Activated T-cell treated with anti-CD3 and anti-CD28 coated beads, Interleukin-2, amount 50 U/mL, for 4 hours (primary cell): ENCODE results near the gene CRY2. TPM values are rescaled to one million over a fixed set of nuclear protein-coding genes. Genes with fewer than 3 reads are reported as not detected.
A peak's percentile ranks its signal among the peaks of the same experiment; 100 is the strongest.
"Not testable (repeated sequence)": the region's sequence is repeated elsewhere in the genome, so short reads cannot be mapped to it uniquely, and the experiment has no call there.

Experiments used
- ATAC-seq, 2 donors: fragments of 200-7000 bp; cut with Tn5 transposase; one replicate each; pipeline ENCODE4 v1.10.0; 2021
- DNase-seq: peaks from one replicate; pipeline ENCODE4 v3.0.0-alpha.2; 2020
- H3K27me3 Mint-ChIP-seq: one replicate; pipeline ENCODE4 v1.8.0; 2021; ENCODE audit warnings: low read depth, mixed read lengths
- H3K36me3 Mint-ChIP-seq: one replicate; pipeline ENCODE4 v1.8.0; 2022; ENCODE audit warnings: mixed read lengths; ENCODE audit not compliant: insufficient read depth
- H3K4me1 Mint-ChIP-seq: one replicate; pipeline ENCODE4 v1.8.0; 2021; ENCODE audit warnings: low read depth, mixed read lengths
- H3K4me3 Mint-ChIP-seq: one replicate; pipeline ENCODE4 v1.8.0; 2021; ENCODE audit warnings: mild to moderate bottlenecking, moderate library complexity, mixed read lengths
- H3K9me3 Mint-ChIP-seq: one replicate; pipeline ENCODE4 v1.8.0; 2021; ENCODE audit warnings: mixed read lengths
- total RNA-seq, 3 donors: library from RNA; stranded (reverse); gene quantifications; one replicate each; pipeline ENCODE4 v1.2.1, GENCODE V29; 2021

CRY2 gene
- total RNA-seq, 3 donors from 2014 or later, result 19.7 to 21.9 (median 19.9) TPM

DNA sequence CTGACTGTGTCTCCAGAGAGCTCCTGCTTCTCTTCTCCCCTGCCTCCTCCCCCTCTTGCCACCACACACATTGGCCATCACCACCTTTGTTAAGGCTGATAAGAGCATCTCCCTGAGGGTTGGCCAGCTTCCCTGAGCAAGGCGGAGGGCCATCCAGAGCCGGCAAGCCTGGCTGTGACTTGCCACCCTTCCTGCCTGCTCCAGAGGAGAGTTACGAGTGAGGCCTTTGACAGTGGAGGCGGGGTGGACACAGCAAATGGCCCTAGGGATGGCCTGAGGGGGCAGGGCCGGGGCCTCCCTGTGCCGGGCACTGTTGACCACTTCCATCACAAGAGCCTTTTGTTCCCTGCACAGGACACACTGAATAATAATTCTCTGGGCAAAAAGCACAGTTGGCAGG is 54.4 kb downstream of the CRY2 start:
- peaks cover 23% of the 10 kb centered on the region for H3K27me3 Mint-ChIP-seq
- no peak for DNase-seq
- ATAC-seq, result no peak
- H3K4me1 Mint-ChIP-seq, result peaks cover 10% of the 10 kb centered on the region
- no peaks in the 10 kb centered on the region for H3K9me3 Mint-ChIP-seq
- no peak overlapping the region for H3K4me3 Mint-ChIP-seq
- H3K36me3 Mint-ChIP-seq, result no peaks in the 10 kb centered on the region

DNA sequence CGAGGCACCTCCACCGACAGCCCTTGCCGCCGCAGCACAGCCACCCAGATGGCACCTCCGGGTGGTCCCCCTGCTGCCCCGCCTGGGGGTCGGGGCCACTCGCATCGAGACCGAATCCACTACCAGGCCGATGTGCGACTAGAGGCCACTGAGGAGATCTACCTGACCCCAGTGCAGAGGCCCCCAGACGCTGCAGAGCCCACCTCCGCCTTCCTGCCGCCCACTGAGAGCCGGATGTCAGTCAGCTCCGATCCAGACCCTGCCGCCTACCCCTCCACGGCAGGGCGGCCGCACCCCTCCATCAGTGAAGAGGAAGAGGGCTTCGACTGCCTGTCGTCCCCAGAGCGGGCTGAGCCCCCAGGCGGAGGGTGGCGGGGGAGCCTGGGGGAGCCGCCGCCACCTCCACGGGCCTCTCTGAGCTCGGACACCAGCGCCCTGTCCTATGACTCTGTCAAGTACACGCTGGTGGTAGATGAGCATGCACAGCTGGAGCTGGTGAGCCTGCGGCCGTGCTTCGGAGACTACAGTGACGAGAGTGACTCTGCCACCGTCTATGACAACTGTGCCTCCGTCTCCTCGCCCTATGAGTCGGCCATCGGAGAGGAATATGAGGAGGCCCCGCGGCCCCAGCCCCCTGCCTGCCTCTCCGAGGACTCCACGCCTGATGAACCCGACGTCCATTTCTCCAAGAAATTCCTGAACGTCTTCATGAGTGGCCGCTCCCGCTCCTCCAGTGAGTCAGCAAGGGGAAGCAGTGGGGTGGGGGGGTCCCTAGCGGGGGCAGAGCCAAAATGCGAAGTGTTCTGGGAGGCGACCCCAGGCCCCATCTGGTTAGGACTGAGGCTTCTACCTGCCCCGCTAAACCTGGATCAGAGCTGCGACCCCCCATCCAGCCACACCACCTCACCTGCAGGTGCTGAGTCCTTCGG is 55.4 kb downstream of the CRY2 start:
- ATAC-seq (no peak), DNase-seq (no peak)
- Mint-ChIP-seq H3K4me3 (no peak overlapping the region), H3K4me1 (peaks cover 12% of the 10 kb centered on the region), H3K36me3 (no peaks in the 10 kb centered on the region), H3K9me3 (no peaks in the 10 kb centered on the region), H3K27me3 (peaks cover 18% of the 10 kb centered on the region)

DNA sequence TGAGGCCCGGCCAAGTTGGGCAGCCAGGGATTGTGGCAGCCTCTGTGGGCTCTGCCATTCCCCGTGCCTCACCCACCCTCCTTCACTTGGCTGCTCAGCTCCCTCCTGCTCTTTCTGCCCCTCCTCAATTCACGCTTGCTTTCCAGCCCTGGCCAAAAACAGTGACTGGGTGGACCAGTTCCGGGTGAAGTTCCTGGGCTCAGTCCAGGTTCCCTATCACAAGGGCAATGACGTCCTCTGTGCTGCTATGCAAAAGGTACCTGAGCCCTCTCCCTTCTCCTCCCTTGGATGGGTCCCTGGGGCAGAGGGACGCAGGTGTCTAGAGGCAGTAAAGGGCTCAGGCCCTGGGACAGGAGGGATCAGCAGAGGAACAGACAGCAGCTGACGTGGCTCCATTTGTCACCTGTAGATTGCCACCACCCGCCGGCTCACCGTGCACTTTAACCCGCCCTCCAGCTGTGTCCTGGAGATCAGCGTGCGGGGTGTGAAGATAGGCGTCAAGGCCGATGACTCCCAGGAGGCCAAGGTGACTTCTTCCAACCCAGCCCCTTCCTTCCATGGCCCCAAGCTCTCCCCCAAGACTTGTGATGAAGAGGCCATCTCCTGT is 57.1 kb downstream of the CRY2 start:
- no peak for DNase-seq
- Mint-ChIP-seq H3K36me3 (no peaks in the 10 kb centered on the region), H3K4me3 (no peak overlapping the region), H3K27me3 (peaks cover 6% of the 10 kb centered on the region), H3K9me3 (no peaks in the 10 kb centered on the region), H3K4me1 (peaks cover 9% of the 10 kb centered on the region)
- no peak for ATAC-seq

DNA sequence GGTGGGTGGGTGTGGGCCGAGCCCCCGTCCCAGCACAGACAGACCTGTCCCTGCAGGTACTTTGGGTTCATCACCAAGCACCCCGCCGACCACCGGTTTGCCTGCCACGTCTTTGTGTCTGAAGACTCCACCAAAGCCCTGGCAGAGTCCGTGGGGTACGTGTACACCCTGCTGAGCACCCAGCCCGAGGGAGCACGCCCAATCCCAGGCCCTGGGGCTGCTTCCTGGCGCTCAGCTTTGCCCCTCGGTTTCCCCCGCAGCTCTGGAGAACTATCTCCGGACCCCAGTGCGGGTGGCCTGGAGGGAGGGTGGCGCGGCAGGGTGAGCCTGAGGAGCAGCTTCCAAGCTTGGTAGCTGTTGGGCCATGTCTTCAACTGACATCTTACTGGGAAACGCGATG is 57.8 kb downstream of the CRY2 start:
- ATAC-seq (no peak), DNase-seq (no peak)
- Mint-ChIP-seq H3K36me3 (no peaks in the 10 kb centered on the region), H3K4me1 (peaks cover 9% of the 10 kb centered on the region), H3K27me3 (peaks cover 4% of the 10 kb centered on the region), H3K9me3 (no peaks in the 10 kb centered on the region), H3K4me3 (no peak overlapping the region)

DNA sequence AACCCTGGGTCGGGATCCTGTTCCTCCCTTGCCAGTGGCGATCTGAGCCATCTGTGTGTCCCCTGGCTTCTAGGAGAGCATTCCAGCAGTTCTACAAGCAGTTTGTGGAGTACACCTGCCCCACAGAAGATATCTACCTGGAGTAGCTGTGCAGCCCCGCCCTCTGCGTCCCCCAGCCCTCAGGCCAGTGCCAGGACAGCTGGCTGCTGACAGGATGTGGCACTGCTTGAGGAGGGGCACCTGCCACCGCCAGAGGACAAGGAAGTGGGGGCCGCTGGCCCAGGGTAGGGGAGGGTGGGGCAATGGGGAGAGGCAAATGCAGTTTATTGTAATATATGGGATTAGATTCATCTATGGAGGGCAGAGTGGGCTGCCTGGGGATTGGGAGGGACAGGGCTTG is 58.3 kb downstream of the CRY2 start:
- H3K36me3 Mint-ChIP-seq, ATAC-seq, DNase-seq, H3K4me3 Mint-ChIP-seq, H3K27me3 Mint-ChIP-seq, H3K4me1 Mint-ChIP-seq, H3K9me3 Mint-ChIP-seq: not testable (repeated sequence)

DNA sequence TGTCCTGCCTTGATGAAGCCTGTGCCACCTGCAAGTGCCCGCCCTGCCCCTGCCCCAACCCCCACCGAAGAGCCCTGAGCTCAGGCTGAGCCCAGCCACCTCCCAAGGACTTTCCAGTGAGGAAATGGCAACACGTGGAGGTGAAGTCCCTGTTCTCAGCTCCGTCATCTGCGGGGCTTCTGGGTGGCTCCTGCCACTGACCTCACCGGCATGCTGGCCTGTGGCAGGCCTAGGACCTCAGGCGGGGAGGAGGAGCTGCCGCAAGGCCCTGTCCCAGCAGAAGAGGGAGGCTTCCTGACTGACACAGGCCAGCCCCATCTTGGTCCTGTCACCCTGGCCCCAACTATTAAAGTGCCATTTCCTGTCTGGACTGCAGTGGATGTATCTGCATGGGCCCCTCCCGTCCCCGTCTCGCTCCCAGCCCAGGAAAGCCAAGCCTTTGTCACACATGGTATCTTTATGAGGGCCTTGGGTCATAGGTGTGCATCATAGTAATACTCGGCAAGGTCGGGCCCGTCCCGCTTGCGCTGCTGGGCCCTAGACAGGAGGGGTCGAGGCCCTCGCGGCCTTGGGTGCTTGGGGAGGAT is 58.9 kb downstream of the CRY2 start:
- Mint-ChIP-seq H3K27me3 (no peaks in the 10 kb centered on the region), H3K4me1 (peaks cover 9% of the 10 kb centered on the region), H3K9me3 (no peaks in the 10 kb centered on the region), H3K36me3 (peaks cover 6% of the 10 kb centered on the region), H3K4me3 (no peak overlapping the region)
- DNase-seq, result no peak
- ATAC-seq, result peak in 1 of 2 donors; percentile 6

DNA sequence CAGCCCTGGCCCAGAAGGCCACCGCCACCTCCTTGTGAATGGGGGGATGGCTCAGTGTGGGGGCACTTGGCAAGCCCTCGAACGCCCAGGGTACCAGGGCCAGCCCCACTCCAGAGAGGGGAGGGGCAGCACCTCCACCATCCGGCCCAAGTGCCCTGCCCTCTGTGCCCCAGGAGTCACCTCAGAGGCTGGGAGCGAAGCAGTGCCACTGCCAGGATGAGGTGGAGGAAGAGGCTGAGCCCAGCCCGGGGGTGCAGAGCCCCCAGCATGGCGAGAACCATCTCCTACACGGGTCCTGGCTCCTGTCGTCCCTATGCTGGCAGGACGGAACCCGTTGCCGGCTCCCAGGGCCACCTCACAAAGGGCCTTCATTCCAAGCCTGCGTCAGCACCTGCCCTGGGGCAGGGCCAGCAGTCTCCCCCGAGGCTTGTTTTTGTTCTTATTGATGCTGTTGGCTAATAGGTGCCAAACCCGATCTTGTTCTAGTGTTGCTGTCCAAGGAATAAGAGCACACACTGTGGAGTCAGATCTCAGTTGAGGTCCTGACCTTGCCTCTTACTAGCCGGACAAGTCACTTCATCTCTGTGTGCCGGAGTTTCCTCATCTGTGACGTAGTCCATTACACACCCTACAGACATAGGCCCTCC is 59.8 kb downstream of the CRY2 start, which contains the start of gene FREY1:
Gene FREY1, minus strand, starts transcription at position 307 of the 647 bp plus-strand sequence. Its CDS starts 26 bp downstream, at position 281.
- no peak for ATAC-seq
- no peaks in the 10 kb centered on the region for H3K9me3 Mint-ChIP-seq
- H3K27me3 Mint-ChIP-seq, result no peaks in the 10 kb centered on the region
- no peak for DNase-seq
- H3K36me3 Mint-ChIP-seq, result peaks cover 9% of the 10 kb centered on the region
- no peak within 1 kb of the TSS for H3K4me3 Mint-ChIP-seq
- peaks cover 9% of the 10 kb centered on the region for H3K4me1 Mint-ChIP-seq

DNA sequence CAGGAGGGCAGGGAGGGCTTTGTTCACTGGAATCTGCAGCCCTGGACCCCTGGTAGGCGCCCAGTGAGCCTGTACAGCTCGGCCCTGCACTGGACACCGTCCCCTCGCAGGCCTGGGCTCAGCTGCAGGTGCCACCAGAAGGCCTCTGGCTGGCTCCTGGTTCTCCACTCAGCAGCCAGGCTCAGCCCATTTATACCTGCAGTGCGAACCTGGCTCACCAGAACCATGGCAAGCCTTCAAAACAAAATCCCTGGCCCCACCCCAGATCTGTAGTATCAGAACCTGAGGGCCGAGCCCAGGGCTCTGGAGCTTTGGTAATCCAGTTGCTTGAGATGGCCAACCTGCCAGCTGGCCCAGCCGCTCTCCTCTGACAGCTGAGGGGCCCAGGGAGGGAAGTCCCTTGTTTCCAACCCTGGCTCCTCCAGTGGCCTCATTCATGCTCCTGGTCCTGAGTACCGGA is 60.7 kb downstream of the CRY2 start:
- no peaks in the 10 kb centered on the region for H3K27me3 Mint-ChIP-seq
- peaks cover 9% of the 10 kb centered on the region for H3K36me3 Mint-ChIP-seq
- no peaks in the 10 kb centered on the region for H3K9me3 Mint-ChIP-seq
- peaks cover 9% of the 10 kb centered on the region for H3K4me1 Mint-ChIP-seq
- DNase-seq, result no peak
- no peak overlapping the region for H3K4me3 Mint-ChIP-seq
- ATAC-seq, result no peak

DNA sequence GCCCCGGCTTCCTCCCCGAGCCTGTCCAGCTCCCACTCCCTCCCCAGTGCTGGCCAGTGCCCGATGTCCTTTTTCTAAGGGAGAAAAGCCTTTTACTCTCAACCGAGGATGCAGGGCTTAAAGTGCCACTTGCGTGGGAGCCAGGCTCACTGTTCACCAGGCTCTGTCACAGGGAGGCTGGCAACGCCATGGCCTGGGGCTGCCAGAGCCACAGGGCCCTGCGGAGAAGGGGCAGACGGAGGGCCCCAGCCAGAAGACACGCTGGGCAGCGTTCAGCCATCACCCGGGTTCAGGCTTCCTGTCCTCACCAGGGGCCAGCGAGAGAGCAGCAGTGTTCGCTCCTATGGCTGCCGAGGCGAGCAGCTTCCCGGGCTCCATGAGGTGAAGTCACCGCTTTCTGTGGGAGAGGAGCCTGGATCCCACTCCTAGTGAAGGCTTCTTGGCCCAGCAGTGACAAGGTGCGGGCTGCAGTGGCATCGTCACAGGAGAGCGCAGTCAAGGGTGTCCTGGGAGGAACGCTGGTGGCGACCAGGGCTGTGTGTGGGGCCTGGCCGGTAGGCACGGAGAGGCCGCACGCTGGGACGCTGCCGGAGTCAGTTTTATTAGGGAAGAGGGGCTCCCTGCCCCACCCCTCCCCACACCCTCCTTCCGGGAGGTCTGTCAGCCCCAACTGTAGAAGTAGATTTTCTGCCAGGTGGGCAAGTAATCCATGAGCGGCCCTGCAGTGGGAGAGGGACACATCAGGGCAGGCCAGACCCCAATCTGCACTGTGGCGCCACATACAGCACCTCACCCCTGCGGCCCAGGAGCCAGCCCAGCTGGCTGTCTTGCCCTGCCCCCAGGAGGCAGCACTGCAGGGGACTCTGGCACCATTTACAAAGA is 62.6 kb downstream of the CRY2 start:
- Mint-ChIP-seq H3K4me3 (no peak overlapping the region), H3K27me3 (no peaks in the 10 kb centered on the region), H3K9me3 (no peaks in the 10 kb centered on the region), H3K36me3 (peaks cover 16% of the 10 kb centered on the region), H3K4me1 (peaks cover 10% of the 10 kb centered on the region)
- no peak for ATAC-seq
- no peak for DNase-seq

DNA sequence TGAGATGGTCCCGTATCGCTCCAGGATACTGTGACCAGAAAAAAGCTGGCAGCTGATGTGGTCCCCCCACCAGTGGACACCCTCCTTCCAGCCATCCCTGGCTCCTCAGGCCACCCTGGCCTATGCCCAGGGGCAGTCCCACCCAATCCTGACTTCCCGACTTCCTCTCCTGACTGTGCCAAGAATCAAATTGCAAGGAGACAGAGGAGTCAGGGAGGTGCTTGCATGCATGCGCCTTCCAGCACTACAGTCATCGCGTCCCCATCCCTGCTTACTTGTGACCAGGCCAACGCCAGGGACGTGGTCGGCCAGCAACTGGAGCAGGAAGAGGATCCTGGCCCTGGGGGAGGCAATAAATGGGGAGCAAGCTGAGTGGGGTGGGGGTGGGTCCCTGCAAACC is 63.3 kb downstream of the CRY2 start:
- ATAC-seq (no peak), DNase-seq (no peak)
- no peak overlapping the region for H3K4me3 Mint-ChIP-seq
- no peaks in the 10 kb centered on the region for H3K27me3 Mint-ChIP-seq
- H3K4me1 Mint-ChIP-seq, result peaks cover 11% of the 10 kb centered on the region
- H3K9me3 Mint-ChIP-seq, result no peaks in the 10 kb centered on the region
- H3K36me3 Mint-ChIP-seq, result peaks cover 18% of the 10 kb centered on the region

DNA sequence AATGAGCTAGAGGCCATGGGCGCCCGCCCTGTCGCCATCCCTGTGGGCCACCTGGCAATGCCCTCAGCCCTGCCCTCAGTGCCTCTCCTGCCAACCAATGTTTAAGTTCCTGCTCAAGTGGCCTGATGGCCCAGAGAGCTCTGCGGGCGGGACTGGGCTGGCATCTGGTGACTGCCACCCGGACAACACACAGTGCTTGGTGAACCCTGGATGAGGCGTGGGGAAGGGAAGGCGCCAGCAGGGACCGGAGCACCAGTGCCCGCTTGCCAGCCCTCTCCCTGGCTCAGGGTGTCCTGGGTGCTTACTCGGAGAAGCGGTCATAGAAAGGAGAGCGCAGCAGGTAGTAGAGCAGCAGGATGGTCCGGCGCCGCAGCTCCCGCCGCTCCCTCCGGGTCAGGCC is 66.2 kb downstream of the CRY2 start:
- Mint-ChIP-seq H3K27me3 (no peaks in the 10 kb centered on the region), H3K9me3 (no peaks in the 10 kb centered on the region), H3K36me3 (peaks cover 18% of the 10 kb centered on the region), H3K4me3 (no peak overlapping the region), H3K4me1 (peaks cover 18% of the 10 kb centered on the region)
- DNase-seq (no peak), ATAC-seq (no peak)

DNA sequence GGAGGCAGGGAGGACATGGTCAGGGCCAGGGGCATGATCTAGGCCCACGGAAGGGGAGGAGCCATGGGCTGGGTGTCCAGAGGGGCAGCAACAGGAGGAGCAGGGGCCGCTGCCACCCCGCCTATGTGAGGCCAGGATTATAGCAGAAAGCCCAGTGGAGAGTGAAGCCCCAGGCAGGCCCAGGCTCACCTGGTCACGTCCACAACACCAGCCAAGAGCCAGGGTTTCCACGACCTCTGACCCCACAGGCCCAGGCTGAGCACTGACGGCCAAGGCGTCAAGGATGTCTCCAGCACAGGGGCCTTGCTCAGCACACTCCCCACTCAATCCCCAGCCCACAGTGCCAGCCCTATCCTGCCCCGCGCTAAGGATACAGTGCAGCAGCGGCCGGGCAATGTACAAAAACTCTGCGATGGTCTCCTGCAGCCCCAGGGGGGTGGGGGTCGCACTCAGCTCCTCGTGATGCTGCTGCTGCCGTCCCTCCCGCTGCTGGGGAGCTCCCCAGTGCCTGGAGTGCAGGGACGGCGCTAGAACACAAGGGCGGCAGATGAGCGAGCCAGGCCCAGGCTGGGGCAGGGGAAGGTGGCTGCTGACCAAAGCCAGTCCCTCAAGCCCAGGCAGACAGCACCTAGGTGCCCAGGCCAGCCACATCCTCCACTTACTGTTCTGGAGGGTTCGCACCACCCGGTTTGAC is 66.8 kb downstream of the CRY2 start:
- DNase-seq (no peak), ATAC-seq (no peak)
- Mint-ChIP-seq H3K4me1 (peaks cover 23% of the 10 kb centered on the region), H3K9me3 (no peaks in the 10 kb centered on the region), H3K27me3 (no peaks in the 10 kb centered on the region), H3K4me3 (peak overlapping the region; percentile 11), H3K36me3 (peaks cover 18% of the 10 kb centered on the region)

DNA sequence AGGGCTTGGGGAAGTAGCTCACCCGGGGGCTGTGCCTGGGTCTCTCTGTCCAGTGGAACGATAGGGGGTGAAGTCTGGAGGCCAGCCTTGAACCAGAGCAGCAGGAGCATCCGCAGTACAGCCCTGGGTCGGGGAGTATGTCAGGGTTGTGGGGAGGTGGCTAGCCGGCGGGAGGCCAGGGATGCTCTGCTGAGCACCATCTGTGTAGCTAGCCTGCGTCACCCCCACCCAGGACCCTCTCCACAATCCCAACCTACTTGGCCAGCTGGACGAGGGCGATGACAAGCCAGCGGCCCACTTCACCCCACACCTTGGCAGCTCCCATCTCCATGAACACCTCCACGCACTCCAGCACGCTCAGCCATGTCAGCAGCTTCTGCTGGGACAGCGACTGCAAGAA is 68.2 kb downstream of the CRY2 start:
- Mint-ChIP-seq H3K36me3 (peaks cover 17% of the 10 kb centered on the region), H3K27me3 (no peaks in the 10 kb centered on the region), H3K9me3 (no peaks in the 10 kb centered on the region), H3K4me1 (peaks cover 35% of the 10 kb centered on the region), H3K4me3 (peak overlapping the region; percentile 96)
- no peak for ATAC-seq
- DNase-seq, result no peak
